Neutrophil (primary cell): ENCODE data around the gene UTRN.

Experiments
- H3K27ac ChIP-seq: fragments of 200-600 bp; sonication (generic); 2 replicates; pipeline ENCODE4 v1.5.1; 2016; ENCODE audit warnings: mild to moderate bottlenecking, moderate library complexity
- H3K27me3 ChIP-seq: fragments of 200-600 bp; sonication (generic); 2 replicates; pipeline ENCODE4 v1.6.0; 2016; ENCODE audit warnings: mild to moderate bottlenecking
- H3K36me3 ChIP-seq: fragments of 200-600 bp; sonication (generic); 2 replicates; pipeline ENCODE4 v1.5.1; 2017
- H3K4me1 ChIP-seq, 2 experiments: fragments of 200-600 bp in 1 of 2; sonication (generic) in 1 of 2; 1 replicate in 1 of 2; 2 replicates in 1 of 2; pipeline versions ENCODE4 v1.5.1 to v1.6.1; 2013 to 2016; ENCODE audit warnings: low read depth in 1 of 2, low read length in 1 of 2, mild to moderate bottlenecking in 1 of 2, moderate library complexity in 1 of 2; ENCODE audit not compliant: control insufficient read depth in 1 of 2, insufficient read depth in 1 of 2
- H3K4me3 ChIP-seq, 2 experiments: fragments of 200-600 bp in 1 of 2; sonication (generic) in 1 of 2; 1 replicate in 1 of 2; 2 replicates in 1 of 2; pipeline ENCODE4 v1.5.1; 2013 to 2016; ENCODE audit warnings: low read depth in 1 of 2, low read length in 1 of 2, mild to moderate bottlenecking in 1 of 2, moderate library complexity in 1 of 2
- H3K9me3 ChIP-seq: fragments of 200-600 bp; sonication (generic); 2 replicates; pipeline ENCODE4 v1.5.1; 2016
- CTCF ChIP-seq: fragments of 200-600 bp; sonication (generic); IDR thresholded peaks from 2 replicates; pipeline ENCODE4 v1.5.1; 2016; ENCODE audit warnings: antibody characterized with exemption

UTRN gene

DNA sequence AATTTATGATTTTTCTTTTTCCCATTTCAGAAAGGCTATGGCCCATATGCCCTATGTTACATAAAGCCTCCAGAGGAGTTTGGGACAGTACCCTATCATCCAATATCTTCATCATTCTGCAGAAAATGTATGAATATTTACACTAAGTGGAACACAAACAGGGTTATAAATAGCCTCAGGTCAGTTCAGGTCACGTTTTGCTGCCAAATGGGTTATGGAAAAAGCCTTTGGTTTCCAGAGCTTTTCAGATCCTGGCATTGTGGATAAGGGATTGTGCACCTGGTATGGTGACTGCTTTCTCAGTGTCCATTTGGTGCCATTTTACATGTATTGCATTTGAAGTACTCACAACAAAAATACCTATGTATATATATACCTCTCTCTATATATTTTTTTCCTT is 29.4 kb downstream of the UTRN start:
- H3K4me1 ChIP-seq = peaks cover 3 to 4% of the 10 kb centered on the region in 2 experiments
- H3K27ac ChIP-seq = no peak overlapping the region
- no peak overlapping the region for H3K4me3 ChIP-seq
- H3K9me3 ChIP-seq = no peaks in the 10 kb centered on the region
- no peaks in the 10 kb centered on the region for H3K27me3 ChIP-seq
- no peak for TF ChIP-seq CTCF
- peaks cover 12% of the 10 kb centered on the region for H3K36me3 ChIP-seq

DNA sequence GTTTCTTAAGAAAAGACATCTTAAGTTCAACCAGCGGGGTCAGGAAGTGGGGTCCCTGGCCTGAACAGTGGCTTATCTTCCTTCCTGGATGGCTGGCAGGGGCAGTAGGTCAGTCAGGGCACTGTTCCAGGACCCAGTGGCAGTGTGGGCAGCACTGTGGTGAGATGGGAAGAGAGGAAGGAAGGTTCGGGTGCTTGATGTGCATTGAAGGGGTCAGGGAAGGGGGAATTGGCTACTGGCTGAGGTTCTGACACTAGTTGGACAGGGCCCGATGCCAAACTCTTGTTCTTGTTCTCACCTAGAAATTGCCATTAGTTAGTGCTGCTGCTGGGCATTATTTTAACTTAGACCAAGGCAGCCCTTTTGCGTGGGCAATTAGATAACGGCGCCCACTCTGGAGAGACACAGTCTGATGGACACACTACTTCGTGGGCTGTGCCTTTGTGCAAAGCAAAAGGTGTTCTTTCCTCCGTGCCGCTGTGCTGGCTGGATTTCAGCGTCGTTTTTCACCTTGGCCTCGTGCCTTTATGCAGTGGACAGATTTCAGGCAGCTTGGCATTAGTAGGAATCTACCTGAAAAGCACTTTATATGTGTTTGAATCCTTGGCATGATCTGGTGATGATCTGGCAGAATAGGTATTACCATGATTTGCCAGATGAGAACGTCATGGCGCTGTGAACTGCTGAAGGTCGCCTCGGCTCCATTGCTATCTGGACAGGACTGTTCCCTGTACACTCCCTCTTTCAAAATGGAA is 30.3 kb downstream of the UTRN start:
- TF ChIP-seq CTCF = no peak
- Histone ChIP-seq H3K27me3 (no peaks in the 10 kb centered on the region), H3K4me3 (no peak overlapping the region), H3K36me3 (peaks cover 5% of the 10 kb centered on the region), H3K27ac (no peak overlapping the region), H3K4me1 (peaks cover 3 to 4% of the 10 kb centered on the region in 2 experiments), H3K9me3 (no peaks in the 10 kb centered on the region)

- Histone ChIP-seq H3K4me1 (peaks cover 3 to 4% of the 10 kb centered on the region in 2 experiments), H3K9me3 (no peaks in the 10 kb centered on the region)
These were observed 31.1 kb downstream of the UTRN start for GRCh38 chr6:144315981-144316861.

DNA sequence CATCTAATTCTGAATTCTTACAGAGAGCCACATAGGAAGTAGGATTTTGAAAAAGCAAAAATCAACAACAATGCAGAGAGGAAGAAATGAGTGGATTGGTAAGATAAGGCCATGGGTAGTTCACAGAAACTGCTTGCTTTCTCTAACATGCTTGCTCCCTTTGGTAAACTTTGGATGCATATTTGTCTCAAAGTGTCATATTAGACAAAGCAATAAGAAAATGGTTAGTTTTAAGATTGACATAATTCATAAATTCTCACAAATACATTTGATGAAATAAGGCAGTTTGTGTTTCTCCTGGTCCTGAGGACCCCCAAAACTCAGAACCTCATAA is 31.7 kb downstream of the UTRN start:
- H3K4me3 ChIP-seq = no peak overlapping the region
- TF ChIP-seq CTCF = no peak
- H3K27ac ChIP-seq = no peak overlapping the region
- peaks cover 3 to 4% of the 10 kb centered on the region in 2 experiments for H3K4me1 ChIP-seq
- H3K9me3 ChIP-seq = no peaks in the 10 kb centered on the region
- H3K36me3 ChIP-seq = peaks cover 5% of the 10 kb centered on the region
- H3K27me3 ChIP-seq = no peaks in the 10 kb centered on the region

More at GRCh38 chr6:144315981-144316861, 31.1 kb downstream of the UTRN start:
- Histone ChIP-seq H3K27me3 (no peaks in the 10 kb centered on the region), H3K27ac (no peak overlapping the region), H3K36me3 (peaks cover 5% of the 10 kb centered on the region), H3K4me3 (no peak overlapping the region)
- TF ChIP-seq CTCF = no peak

- Histone ChIP-seq H3K9me3 (no peaks in the 10 kb centered on the region), H3K27me3 (no peaks in the 10 kb centered on the region), H3K36me3 (peaks cover 5% of the 10 kb centered on the region), H3K27ac (no peak overlapping the region), H3K4me1 (peaks cover 3 to 4% of the 10 kb centered on the region in 2 experiments), H3K4me3 (no peak overlapping the region)
- TF ChIP-seq CTCF = no peak
These were observed 32.6 kb downstream of the UTRN start for GRCh38 chr6:144317736-144318135.
